Stimulated activated CD8-positive, alpha-beta memory T cell treated with anti-CD3 and anti-CD28 coated beads, Interleukin-7, amount 100 ng/mL, for 48 hours (primary cell): Measurements from ENCODE around the gene CAPN9.
"Not testable (repeated sequence)": the region's sequence is repeated elsewhere in the genome, so short reads cannot be mapped to it uniquely, and the experiment has no call there.

Source experiments
- DNase-seq, 2 donors: peaks; one replicate each; pipeline ENCODE4 v3.0.0-alpha.2; 2020; ENCODE audit warnings: low read depth in 1 of 2; ENCODE audit errors: extremely low read depth in 1 of 2

The CAPN9 gene, protein sequence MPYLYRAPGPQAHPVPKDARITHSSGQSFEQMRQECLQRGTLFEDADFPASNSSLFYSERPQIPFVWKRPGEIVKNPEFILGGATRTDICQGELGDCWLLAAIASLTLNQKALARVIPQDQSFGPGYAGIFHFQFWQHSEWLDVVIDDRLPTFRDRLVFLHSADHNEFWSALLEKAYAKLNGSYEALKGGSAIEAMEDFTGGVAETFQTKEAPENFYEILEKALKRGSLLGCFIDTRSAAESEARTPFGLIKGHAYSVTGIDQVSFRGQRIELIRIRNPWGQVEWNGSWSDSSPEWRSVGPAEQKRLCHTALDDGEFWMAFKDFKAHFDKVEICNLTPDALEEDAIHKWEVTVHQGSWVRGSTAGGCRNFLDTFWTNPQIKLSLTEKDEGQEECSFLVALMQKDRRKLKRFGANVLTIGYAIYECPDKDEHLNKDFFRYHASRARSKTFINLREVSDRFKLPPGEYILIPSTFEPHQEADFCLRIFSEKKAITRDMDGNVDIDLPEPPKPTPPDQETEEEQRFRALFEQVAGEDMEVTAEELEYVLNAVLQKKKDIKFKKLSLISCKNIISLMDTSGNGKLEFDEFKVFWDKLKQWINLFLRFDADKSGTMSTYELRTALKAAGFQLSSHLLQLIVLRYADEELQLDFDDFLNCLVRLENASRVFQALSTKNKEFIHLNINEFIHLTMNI

DNA sequence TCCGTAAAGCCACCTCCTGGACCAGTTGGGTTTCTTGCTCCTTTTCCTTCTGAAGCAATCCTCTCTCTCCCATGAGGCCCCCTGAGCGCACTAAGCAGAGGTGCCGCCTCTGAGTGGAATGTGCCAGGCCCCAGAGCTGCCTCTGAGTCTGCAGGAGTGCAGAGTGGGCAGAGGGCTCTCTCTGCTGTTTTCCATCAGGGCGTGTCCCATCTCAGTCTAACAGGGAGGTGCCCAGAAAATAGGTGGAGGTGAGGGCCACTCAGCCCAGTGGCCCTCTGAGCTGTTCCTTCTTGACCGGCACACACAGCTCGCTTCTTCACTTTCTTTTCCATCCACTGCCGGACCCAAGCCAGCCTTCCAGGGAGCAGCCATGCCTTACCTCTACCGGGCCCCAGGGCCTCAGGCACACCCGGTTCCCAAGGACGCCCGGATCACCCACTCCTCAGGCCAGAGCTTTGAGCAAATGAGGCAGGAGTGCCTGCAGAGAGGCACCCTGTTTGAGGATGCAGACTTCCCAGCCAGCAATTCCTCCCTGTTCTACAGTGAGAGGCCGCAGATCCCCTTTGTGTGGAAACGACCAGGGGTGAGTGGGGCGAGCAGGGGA lies at the start of gene CAPN9:
CAPN9 (plus strand) TSS at position 262 of the 604 bp plus-strand sequence; CDS start at position 371, 109 bp downstream.
- DNase-seq, result no peak

DNA sequence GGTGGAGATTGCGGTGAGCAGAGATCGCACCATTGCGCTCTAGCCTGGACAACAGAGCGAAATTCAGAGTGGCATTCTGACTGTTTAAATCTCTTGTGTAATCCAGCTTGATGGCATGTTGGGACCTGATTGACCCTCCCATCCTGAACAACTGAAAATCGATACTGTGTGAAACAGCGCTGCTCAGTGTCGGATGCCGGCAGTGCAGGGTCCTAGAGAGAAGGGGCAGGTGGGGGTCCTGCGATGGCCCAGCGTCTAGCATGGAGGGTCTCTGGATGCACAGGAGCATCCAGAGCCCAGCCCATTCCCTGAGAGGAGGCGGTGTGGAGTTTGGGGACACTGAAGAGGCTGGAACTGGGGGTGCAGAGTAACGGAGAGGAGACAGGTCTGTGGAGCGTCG lies 49.1 kb upstream of the CAPN9 start:
- no peak for DNase-seq

DNA sequence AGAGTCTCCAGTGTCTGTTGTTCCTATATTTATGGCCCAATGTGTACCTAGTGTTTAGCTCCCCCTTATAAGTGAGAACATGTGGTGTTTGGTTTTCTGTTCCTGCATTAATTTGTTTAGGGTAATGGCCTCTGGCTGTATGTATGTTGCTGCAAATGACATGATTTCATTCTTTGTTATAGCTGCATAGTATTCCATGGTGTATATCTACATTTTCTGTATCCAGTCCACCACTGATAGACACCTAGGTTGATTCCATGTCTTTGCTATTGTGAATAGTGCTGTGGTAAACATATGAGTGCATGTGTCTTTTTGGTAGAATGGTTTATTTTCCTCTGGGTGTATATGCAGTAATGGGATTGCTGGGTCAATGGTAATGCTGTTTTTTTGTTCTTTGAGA lies 48.2 kb upstream of the CAPN9 start:
- not testable (repeated sequence) for DNase-seq

DNA sequence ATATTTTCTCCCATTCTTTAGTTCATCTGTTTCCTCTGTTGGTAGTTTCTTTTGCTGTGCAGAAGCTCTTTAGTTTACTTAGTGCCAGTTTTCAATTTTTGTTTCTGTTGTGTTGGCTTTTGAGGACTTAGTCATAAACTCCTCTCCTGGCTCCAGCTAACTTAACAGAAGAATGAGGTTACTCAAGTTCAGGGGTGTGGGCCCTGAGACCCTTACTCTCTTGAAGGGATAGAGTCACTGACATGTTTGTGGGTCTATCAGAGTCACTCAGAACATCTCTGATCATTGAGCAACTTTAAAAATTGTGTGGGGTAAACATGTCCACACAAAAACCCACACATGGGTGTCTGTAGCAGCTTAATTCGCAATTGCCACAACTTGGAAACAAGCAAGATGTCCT lies 47.5 kb upstream of the CAPN9 start:
- no peak for DNase-seq

DNA sequence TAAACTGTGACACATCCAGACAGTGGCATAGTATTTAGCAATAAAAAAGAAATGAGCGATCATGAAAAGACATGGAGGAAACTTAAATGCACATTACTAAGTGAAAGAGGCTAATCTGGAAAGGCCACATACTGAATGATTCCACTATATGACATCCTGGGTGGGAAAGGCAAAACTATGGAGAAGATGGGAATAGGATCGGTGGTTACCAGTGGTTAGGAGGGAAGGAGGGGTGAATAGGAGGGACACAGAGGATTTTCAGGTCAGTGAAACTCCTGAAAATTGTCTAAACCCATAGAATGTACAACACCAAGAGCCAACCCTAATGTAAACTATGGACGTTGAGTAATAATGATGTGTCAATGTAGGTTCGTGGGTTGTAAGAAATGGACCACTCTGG lies 47.1 kb upstream of the CAPN9 start:
- DNase-seq, result no peak

DNA sequence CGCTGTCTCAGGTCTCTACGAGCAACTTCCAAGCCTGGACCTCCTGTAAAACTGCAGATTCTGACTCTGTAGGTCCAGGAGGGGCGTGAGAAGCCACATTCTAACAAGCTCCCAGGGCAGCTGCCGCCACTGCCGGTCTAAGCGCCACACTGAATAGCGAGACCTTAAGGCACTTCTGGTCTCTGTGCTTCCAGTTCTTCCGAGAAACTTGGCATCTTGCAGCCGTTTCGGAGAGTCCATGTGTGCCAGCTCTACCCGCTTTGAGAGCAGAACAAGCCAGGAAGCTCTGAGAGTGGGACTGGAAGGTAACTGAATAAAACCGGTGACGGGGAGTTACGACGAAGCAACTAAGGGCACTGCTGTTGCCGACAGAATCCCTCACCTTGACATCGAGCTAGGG lies 45.8 kb upstream of the CAPN9 start:
- no peak for DNase-seq

DNA sequence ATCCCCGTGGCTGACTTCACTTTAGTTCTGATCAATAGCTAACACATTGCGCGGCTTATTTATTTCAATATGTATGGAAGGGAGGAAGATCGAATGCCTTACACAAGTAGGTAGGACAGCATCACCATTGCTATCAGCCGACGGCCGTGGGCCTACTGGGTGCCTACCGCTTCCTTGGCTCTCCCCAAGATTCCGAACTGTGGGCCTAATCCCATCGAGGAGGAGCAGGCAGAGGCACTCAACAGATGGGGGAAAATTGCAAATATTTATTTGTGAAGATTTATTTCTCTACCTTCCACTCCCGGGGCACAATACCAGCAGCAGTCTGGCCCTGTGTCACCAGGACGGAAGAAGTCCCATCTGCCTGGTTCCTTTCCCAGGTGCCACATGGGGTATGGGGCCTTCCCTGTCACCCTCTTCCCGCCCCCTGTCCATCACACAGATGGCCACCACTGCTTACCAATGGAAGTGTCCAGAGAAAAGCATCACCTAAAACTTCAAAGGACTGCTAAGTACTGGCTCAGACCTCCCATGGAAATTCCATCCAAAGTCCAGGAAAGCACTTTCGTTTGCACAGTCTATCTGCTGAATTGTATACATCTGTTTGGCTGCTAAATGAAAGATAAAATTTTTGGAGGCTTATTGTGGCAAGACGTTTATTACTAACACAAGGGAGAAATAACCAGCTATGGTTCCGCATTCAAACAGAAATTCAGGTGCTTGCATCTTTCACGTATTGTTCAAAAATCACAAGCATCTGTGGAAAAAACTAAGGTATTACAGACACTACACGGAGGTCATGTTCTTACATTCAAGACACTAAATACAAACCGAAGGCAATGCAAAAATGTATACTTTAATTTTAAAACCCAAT lies 45.1 kb upstream of the CAPN9 start:
- DNase-seq, result no peak

DNA sequence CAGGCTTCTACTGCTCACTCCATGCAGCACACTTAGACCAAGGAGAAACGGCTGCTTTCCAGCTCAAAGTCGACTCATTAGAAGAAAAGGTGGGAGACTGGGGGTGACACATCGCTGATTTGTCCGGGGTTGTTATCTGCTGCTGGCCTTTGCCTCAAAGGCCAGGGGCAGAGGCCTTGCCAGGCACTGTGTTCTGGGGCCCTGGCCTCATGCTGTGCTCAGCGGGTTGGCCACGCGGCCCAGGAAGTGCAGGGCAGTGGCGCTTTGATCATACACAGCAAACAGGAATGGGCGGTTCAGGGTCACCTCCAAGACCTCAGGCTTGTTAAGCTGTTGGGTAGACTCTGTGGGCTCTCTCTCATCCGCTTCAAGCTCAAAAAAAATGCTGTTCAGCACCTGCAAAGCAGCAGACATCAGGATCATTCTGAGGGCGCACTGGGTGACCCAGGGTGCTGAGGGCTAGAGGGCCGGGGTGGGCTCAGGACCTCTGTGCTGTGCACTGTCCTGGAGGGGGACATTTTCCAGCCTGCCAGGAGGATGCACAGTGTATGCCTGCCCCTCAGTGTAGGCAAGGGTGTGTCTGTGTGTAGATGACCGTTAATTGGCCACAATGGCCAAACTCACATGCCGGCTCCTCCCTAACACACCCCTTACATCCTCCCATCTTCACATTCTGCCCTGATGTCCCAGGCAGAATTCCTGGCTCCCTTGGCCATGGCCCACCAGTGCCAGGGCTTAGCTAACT lies 44.1 kb upstream of the CAPN9 start:
- DNase-seq, result no peak

DNA sequence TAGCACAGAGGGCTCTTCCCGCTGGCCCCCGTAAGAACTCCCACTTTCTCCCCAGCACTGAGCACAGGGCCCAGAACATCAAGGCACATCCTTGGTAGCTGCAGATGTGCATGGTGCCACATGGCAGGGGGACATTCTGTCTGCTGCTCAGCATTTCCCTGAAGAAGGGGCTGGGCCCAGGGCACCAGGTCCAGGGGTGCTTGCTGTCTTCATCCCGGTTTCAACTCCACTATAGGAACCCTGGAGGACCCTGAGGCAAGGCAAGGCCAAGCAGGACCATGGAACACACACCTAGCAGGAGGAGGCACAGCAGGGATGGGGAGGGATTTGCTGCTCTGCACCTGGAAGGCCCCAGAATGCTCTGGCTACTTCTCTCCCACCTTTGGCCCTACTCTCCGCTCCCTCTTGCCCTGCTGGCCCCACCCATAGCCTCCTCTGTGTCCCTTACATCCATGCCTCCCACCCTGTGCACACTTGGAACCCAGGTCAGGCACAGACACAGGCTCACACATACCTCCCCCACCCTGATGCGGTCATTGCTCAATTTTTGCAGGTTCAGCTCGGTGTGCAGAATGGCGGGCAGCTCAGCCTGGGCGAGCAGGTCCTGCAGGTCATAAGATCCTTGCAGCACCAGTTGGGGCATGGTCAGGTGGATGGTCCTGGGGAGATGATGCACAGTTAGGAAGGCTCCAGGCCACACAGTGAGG lies 43.4 kb upstream of the CAPN9 start:
- DNase-seq, result no peak

DNA sequence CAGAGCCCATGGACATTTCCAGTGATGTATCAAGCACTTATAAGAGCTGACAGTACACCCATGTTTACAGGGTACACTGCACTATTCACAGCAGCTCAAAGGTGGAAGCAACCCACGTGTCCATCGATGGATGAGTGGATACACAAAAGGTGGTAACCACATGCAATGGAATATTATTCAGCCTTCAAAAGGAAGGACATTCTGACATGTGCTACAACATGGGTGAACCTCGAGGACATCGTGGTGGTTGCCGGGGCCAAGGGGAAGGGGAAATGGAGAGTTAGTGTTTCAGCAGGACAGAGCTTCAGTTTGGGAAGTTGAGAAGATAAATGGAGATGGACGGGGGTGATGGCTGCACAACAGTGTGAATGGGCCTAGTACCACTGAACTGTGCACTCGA lies 42.4 kb upstream of the CAPN9 start:
- no peak for DNase-seq

DNA sequence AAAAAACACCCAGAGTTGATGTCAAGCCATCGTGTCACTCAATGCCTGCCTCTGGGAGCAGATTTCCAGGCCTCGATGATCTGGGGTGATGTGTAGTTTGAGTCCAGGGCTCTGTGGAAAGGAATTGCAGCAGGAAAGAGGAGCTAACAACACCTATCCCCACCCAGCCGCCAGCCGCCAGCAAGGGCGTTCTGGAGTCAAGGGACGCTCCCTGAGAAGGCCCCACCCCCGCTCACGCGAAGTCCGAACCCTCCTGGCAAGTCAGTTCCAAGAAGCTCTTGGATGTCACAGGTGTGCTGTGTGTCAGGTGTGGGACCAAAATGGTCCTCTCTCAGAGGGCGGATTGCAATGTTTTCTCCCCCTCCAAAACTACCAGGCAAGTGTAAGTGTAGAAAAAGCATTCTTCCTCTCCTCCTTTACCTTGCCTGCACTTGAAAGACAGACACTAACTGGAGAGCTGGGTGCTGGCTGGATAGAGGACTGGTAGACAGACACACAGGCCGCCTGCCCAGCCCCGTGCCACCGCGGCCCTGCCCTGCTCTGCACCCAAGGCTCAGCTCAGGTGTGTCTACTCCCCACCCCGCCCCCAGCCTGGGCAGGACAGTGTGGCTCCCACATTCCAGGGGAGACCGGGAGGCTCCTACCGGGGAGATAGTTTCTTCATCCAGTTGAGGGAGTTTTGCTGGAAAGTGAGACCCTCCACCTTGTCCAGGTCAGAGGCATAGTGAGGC lies 41.7 kb upstream of the CAPN9 start:
- no peak for DNase-seq

DNA sequence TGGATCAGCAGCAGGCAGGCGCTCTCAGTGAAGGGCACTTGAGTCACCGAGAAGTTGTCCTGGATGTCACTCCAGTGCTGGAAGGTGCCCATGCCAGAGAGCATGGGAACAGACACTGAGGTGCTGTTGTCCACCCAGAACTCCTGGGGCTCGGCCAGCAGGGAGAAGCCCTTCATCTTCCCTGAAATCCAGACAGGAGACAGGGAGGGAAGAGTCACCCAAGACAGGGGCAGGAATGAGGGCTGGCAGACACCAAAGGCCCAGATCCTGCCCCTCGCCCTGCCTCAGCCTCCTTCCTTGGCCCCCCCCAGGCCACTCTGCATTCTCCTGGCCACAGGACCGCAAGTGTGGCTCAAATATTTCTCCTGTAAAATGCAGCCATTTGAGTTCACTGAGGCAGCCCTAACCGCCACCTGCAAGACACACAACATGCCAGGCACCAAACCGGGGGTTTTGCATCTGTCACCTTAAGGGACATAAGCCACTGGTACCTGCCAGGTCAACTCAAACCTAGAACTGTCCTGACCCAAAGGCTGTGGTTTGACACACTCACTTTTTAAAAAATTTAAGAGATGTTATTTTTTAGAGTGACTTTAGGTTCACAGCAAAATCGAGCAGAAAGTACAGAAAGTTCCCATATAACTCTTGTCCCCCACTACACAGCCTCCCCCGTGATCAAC lies 41.0 kb upstream of the CAPN9 start:
- no peak for DNase-seq

DNA sequence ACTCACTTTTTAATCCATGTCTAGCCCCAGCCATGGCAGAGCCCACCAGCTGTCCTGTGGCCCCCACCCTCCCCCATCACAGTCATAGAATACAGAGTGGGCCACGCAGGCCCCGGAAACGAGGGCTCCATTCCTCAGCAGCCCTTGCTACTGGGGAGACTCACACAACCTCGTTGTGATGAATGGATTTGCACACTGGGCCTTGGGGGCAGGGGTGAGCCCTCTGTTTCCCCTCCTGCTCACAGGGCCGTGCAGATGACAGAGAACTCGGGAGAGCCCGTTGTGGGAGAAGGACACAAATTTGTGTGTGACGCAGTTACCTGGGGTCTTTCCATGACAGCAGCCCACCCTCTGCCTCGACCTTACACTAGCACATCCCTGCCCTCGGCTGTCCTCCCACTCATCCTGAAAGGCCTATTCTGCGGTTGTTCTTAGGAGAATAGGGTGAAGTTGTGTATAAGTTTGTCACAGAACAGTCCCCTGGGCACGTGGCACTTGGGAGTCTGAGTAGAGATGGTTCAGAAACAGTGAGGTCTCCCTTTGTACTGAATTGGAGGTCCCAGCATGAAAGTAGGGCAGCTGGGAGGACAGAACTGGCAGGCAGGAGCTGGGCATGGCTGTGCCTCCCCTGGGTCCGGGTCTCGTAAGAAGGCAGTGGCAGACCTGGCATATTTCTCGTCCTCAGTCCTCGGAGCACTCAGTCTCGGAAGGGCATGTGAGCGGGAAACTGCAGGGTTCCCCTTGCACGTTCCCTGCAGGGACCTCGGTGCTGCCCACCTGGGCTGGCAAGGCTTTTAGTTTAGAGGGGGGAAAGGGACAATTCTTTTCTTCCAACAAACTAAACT lies 40.1 kb upstream of the CAPN9 start:
- DNase-seq, result no peak

DNA sequence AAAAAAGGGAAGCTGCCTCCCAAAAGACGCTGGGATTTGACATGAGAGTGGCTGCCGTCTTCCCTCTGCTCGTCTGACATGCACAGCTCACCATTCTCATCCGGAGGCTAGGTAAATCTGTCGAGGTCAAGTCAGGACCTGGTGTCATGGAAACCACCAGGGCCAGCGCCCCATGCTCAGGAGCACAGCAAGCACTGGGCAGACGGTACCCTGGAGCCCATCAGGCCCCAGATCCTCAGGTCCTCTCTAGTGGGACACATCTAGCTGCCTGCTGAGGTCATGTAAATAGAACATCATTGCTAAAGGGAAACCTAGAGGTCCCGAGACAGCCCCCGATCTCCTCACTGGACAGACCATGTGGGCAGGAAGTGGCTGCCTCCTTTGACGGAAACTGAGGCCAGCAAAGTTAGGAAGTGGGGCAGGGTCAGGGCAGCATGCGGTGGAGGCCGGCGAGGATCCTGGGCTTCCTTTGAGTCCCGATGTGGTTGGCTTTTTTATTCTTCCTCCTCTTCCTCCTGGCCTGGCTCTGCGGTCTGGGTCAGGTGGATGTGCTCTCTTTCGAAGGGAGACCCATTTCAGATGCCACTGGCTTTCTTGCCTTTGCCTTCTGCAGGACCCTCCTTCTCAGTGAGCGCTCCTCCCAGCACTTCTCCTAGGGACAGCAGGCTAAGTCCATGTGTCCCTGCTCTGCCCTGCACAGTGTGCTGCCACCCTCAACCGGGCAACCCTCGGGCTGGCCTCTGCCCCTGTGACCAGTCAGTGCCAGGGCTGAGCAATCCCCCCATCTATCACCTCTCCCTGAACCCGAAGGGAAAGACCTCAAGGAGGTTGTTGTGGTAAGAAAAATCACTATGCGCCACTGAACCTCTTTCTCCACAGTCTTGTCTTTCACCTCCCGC lies 39.2 kb upstream of the CAPN9 start:
- no peak for DNase-seq

DNA sequence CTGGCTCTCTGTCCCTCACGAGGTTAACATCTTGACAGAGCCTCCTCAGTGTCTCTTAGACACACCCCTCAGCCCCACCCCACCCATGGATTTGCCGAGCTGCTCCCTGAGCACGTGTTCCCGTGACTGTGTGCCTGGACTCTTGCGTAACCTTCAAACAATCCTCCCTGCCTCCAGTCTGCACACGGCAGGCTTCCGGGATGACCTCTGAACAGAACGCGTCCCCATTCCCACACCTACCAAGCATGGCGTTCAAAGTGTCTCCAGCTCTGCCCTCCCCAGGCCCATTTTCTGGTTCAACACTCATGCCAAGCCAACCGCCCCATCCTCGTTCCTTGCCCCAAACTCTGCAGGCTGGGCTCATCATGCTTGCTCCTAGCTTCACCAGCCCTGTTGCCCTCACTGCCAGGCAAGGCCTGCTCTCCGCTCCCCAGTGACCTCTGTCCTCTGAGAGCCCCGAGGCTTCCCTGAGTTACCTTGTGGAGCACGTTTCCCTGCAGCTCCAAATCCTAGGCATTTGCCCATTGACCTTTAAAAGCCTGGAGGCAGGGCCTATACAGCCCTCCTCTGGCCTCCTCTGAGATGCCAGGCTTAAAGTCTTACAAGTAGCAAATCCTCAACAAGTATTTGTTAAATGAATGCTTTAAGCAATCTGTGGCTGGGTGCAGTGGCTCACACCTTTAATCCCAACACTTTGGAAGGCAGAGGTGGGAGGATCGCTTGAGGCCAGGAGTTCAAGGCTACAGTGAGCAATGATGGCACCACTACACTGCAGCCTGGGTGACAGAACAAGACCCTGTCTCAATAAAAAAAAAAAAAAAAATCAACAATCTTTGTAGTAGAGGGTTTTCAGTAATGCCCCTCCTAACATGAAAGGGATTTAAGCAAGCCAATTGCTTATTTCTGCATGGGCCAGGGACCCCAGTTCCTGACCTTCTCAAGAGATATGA lies 38.3 kb upstream of the CAPN9 start:
- DNase-seq, result no peak
